GM21723 (cell line): ENCODE results near the gene CARD14.
"Not testable (repeated sequence)": the region's sequence is repeated elsewhere in the genome, so short reads cannot be mapped to it uniquely, and the experiment has no call there.

ENCODE experiments used
- ATAC-seq: cut with Tn5 transposase; IDR thresholded peaks from one replicate; pipeline ENCODE4 v1.9.1; 2021; ENCODE audit warnings: mild to moderate bottlenecking, moderate library complexity; ENCODE audit not compliant: unreplicated experiment

Gene CARD14

GRCh38 chr17:80147035-80147822, 22.6 kb upstream of the CARD14 start, which contains the start of gene EIF4A3:
Gene EIF4A3, minus strand, starts transcription at chr17:80147128. Its CDS starts 167 bp downstream, at chr17:80146961.
- ATAC-seq = peak; percentile 80

- no peak for ATAC-seq
Observed at GRCh38 chr17:80151333-80151732, 18.5 kb upstream of the CARD14 start.

DNA sequence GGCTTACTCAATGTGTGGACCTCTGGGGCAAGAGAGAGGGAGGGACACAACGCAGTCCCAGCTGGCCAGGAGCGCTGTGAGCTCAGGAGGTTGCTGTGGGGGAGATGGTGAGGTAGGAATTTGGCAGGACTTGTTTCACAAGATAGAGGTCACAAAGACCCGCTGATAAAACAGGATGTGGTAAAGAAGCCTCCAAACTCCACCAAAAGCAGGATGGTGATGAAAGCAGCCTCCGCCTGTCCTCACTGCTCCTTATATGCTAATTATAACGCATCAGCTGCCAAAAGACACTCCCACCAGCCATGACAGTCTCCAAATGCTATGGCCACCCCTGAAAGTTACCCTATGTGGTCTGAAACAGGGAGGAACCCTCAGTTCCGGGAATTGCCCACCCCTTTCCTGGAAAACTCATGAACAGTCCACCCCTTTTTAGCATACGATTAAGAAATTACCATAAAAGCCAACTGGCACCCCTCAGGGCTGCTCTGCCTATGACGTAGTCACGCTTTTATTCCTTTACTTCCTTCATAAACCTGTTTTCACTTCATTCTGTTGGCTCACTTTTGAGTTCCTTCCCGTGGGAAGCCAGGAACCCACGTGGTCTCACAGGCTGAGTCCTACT, 17.6 kb upstream of the CARD14 start:
- no peak for ATAC-seq

GRCh38 chr17:80153004-80153403, 16.8 kb upstream of the CARD14 start:
- peak; percentile 52 for ATAC-seq

- ATAC-seq = no peak
Observed at GRCh38 chr17:80154166-80154565, 15.7 kb upstream of the CARD14 start.

- ATAC-seq = not testable (repeated sequence)
Observed at GRCh38 chr17:80155600-80155999, 14.2 kb upstream of the CARD14 start.

DNA sequence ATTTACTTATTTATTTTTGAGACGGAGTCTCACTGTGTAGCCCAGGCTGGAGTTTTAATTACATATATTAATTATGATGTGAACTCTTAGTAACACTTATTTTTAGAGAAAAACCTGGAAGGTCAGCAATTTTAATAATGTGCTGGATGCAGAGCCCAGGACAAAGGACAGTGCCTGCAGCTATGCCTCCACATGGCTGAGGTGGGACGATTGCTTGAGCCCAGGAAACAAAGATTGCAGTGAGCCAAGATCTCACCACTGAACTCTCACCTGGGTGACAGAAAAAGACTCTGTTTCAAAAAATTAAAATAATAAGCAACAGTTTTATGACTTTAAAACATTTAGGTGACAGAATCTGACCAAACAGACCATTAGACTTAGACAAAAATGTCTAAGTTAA, 11.0 kb upstream of the CARD14 start:
- ATAC-seq = no peak

DNA sequence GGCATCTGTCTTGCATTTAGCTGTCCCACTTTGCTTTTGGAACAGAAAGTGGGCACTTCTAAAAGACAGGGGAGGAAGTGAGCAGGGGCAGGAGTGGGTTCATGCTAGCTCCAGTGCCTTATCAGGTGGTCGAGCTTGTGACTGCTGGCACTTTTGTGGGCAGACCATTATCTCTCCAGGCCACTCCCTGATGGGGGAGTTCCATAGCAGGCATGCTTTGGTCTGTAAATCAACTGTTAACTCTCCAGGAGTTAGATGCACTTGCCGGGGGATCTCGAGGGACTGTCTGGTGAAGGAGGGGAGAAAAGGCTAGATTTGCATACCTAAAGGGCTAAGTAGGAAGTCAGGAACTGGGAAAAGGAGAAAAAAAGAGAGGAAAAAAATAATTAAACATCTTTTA, 9.3 kb upstream of the CARD14 start:
- ATAC-seq = no peak

GRCh38 chr17:80163336-80163735, 6.5 kb upstream of the CARD14 start:
- no peak for ATAC-seq

- ATAC-seq = no peak
Observed at GRCh38 chr17:80164185-80164584, 5.6 kb upstream of the CARD14 start.

DNA sequence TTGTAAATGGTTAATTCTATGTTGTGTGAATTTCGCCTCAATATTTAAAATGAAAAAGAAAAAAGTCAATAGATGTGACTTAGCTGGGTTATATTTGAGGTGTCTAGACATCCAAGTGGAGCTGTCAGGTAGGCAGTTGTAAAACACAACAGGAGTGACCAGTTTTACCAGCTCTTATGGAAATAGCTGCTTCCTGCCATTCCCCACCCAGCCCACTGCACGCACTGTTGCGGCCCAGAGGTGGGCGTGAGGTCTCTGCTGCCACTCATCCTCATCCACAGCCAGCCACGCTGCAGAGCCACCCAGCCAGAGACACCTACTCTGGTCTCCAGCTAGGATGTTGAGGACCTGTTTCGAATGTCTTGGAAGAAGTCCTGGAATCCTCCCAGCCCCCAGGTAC, 3.4 kb upstream of the CARD14 start:
- no peak for ATAC-seq

DNA sequence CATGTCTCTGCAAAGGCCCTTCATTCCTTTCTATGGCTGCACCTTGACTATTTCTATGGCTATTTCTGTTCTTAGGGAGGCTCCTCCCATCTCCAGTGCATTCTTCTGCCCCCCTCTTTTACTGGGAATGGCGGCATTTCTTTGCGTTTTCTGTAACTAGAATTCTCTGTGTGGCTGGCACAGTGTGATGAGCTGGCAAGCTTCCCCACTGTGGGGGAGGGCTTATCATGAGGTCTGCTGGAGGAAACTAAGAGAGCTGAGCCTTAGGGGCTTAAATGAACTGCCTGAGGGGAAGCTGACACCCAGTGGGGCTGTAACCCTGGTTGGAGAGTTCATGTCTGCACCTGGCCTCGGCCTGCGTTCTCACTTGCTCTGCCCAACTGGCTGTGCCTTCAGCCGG, 1.5 kb upstream of the CARD14 start:
- no peak for ATAC-seq

- no peak for ATAC-seq
Observed at GRCh38 chr17:80169107-80169506, 723 bp upstream of the CARD14 start.

GRCh38 chr17:80171681-80172080, 1.9 kb downstream of the CARD14 start:
- ATAC-seq = no peak

- ATAC-seq = no peak
Observed at GRCh38 chr17:80173126-80173525, 3.3 kb downstream of the CARD14 start.

DNA sequence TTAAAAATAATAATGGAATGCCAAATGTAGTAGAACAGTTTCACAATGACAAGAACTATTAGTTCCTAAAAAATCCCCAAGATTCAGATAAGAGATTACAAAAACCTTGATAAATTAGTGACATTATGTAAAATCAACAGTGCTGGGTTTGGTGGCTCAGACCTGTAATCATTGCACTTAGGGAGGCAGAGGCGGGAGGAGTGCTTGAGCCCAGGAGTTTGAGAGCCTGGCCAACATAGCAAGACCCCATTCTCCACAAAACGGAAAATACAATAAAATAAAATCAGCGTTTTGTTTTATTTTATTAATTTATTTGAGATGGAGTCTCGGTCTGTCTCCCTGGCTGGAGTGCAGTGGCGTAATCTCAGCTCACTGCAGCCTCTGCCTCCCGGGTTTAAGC, 4.1 kb downstream of the CARD14 start:
- ATAC-seq = no peak

DNA sequence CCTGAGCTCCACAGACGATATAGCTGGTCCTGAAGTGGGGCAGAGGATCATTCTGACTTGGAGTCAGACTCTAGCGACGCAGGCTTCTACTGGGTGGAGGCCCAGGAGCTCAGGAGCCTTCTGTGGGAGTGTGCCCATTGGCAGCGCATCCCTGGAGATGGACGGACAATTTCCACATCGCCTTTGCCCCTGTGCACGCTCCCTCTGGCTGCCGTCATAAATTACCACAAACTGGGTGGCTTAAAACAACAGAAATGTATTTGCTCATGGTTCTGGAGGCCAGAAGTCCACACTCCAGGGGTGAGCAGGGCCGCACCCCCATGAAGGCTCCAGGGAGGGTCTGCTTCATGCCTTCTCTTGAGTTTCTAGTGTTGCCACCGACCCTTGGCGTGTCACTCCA, 6.9 kb downstream of the CARD14 start:
- no peak for ATAC-seq

- no peak for ATAC-seq
Observed at GRCh38 chr17:80177986-80178595, 8.3 kb downstream of the CARD14 start.

- ATAC-seq = no peak
Observed at GRCh38 chr17:80180192-80180591, 10.4 kb downstream of the CARD14 start.

- no peak for ATAC-seq
Observed at GRCh38 chr17:80181431-80181830, 11.6 kb downstream of the CARD14 start.

DNA sequence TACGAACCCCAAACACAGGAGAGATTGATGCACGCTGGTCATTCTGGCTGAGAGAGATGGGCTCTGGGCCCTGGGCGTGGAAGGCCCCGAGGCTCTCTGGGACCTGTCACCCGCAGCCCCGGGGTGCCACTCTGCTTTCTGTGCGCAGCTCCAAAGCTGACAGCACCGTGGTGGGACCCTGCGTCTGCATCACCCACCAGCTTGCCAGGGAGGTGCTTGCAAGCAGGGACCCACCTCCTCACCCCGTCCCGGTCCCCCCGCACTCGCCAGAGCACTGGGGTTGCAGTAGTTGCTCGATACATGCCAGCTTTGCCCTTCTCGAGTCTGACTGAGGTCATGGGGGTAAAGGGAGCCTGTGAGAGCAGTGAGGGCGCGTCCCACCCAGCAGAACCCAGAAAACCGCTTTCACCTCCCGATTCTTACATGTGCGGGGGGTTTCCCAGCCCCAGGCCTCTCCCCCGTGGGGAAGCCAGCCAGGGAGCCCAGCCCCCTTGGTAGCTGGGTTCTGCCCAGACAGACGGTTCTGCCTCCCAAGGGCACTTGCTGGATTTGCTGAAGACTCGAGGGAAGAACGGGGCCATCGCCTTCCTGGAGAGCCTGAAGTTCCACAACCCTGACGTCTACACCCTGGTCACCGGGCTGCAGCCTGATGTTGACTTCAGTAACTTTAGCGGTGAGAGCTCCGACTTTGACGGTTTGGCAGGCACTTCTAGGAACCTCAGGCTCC, 12.5 kb downstream of the CARD14 start:
- no peak for ATAC-seq
